Fibroblast of skin of back (primary cell): Measurements from ENCODE around the gene FOXF2. TPM values are rescaled to one million over a fixed set of nuclear protein-coding genes. Genes with fewer than 3 reads are reported as not detected.
"Not testable (repeated sequence)": the region's sequence is repeated elsewhere in the genome, so short reads cannot be mapped to it uniquely, and the experiment has no call there.

Source experiments
- DNase-seq: peaks from one replicate; pipeline ENCODE4 v3.0.0-alpha.2; 2013
- polyA plus RNA-seq, 2 experiments: library from polyadenylated mRNA; unstranded; fragments of 120-200 nt; gene quantifications; one replicate each; pipeline ENCODE4 v1.2.1, GENCODE V29; 2013; ENCODE audit not compliant: insufficient read length in 2 of 2

The FOXF2 gene
- polyA plus RNA-seq (2013, experiment 1 of 2; ENCODE audit: insufficient read length) = 0.62 TPM
- polyA plus RNA-seq (2013, experiment 2 of 2; ENCODE audit: insufficient read length) = 0.77 TPM

DNA sequence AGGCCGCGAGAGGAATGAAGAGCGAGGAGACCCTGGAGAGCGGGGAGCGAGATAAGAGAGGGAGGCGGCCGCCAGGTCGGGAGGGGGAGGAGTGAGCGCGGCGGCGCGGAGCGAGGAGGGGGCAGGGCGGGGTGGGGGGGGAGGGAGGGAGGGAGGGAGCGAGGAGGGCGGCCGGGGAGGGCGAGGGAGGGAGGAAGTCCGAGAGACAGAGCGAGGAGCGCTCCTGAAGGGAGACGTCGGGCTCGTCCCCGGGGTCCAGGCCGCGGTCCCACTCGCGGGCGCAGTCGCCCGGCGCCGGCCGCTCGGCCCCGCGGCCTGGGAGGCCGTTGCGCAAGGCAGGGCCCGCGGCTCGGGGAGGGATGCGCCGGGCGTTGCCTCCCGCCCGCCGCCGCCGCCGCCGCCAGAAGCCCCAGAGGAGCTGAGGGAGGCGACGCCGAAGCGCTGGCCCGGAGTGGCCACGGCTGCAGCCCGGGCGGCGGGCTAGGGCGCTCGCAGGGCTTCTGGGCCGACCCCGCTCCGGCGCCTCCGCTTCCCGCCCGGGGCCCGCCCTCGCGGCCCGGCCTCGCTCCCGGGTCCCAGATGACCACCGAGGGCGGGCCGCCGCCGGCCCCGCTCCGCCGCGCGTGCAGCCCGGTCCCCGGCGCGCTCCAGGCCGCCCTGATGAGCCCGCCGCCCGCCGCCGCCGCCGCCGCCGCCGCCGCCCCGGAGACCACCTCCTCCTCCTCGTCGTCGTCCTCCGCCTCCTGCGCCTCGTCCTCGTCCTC, at the start of gene FOXF2:
Gene FOXF2, plus strand, starts transcription at position 208 of the 764 bp plus-strand sequence. Its CDS starts 372 bp downstream, at position 580.
- peak; percentile 21 for DNase-seq

GRCh38 chr6:1346101-1346500, 43.3 kb upstream of the FOXF2 start:
- no peak for DNase-seq

- peak; percentile 12 for DNase-seq
These were observed 42.8 kb upstream of the FOXF2 start for GRCh38 chr6:1346558-1347091.

- no peak for DNase-seq
These were observed 42.2 kb upstream of the FOXF2 start for GRCh38 chr6:1347161-1347560.

DNA sequence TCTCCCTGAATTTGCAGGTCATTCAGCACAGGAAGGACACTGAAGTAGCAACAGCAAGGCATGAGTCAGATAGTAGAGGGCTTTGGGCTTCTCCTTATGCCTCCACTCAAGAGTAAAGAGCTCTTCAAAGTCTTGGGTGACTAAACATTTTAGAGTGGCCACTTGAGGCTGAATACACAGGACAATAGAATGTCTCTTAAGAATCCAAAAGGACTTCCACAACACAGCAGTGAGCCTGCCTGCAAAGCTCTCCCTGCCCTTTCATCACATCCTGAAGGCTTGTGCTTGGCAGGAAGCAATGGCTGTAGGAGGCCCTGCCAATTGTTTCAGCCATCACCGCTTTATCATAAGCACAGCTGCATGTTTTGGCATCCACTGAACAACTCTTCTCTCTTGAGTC, 40.7 kb upstream of the FOXF2 start:
- no peak for DNase-seq

DNA sequence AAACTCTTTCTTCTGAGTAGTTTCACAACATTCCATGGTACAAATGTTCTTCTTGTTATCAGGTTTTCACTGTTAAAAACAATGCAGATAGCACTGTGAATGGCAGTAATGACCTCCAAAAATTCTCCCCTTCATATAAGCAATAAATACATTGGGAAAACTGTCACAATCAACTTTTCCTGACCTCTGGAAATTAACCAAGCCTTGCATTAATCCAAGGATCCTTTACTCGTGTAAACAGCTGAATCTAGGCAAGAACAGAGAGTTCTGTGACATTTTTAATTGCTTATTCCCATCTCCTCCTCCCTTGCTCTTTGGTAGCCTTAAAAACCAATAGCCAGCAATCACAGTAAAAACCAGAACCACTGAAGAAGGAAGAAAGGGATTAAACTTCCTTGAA, 39.7 kb upstream of the FOXF2 start:
- DNase-seq = no peak

DNA sequence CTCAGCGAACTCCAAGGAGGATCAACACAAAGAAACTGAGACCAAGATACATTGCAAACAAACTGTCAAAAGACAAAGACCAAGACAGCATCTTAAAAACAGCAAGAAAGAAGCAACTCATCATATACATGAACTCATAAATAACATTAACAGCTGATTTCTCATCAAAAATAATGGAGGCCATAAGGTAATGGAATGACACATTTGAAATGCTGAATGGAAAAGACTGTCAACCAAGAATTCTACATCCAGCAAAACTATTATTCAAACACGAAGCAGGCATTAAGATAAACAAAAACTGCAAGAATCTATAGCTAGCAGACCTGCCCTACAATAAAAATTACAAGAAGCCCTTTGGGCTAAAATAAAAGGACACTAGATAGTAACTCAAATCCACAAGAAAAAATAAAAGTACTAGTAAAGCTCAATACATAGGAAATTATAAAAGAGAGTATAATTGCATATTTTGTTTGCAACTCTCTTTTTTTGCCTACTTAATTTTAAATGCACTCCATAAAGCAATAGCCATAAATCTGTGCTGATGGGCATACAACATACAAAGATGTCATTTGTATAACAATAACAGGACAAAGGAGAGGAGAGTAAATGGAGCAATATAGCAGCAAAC, 37.9 kb upstream of the FOXF2 start:
- DNase-seq = no peak

DNA sequence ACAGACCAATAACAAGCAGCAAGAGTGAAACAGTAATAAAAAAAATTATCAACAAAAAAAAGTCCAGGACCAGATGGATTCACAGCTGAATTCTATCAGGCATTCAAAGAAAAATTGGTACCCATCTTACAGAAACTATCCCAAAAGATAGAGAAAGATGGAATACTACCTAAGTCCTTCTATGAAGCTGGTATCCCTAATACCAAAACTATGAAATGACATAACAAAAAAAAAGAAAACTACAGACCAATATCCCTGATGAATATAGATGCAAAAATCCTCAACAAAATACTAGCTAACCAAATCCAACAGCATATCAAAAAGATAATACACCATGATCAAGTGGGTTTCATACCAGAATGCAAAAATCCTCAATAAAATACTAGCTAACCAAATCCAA, 34.3 kb upstream of the FOXF2 start:
- DNase-seq = not testable (repeated sequence)

GRCh38 chr6:1361717-1362116, 27.7 kb upstream of the FOXF2 start:
- not testable (repeated sequence) for DNase-seq

DNA sequence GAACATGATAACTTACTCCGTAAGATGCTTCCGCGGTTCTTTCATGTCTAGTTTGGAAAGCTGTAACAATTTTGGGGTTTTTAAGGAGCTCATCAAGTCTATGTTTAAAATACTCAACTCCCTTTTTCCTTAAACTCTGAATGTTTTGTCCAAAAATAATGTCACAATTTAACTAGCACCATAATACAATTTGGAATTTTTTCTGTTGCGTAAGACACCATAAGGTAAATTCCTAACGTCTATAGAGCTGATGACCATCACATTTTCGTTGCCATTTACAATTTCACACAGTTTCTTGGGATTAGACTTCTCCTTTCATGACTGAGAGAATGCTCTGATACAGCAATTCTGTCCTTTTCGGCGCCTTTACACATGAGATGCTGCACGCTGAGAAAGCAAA, 26.7 kb upstream of the FOXF2 start:
- DNase-seq = no peak

- DNase-seq = no peak
These were observed 26.1 kb upstream of the FOXF2 start for GRCh38 chr6:1363298-1363697.

DNA sequence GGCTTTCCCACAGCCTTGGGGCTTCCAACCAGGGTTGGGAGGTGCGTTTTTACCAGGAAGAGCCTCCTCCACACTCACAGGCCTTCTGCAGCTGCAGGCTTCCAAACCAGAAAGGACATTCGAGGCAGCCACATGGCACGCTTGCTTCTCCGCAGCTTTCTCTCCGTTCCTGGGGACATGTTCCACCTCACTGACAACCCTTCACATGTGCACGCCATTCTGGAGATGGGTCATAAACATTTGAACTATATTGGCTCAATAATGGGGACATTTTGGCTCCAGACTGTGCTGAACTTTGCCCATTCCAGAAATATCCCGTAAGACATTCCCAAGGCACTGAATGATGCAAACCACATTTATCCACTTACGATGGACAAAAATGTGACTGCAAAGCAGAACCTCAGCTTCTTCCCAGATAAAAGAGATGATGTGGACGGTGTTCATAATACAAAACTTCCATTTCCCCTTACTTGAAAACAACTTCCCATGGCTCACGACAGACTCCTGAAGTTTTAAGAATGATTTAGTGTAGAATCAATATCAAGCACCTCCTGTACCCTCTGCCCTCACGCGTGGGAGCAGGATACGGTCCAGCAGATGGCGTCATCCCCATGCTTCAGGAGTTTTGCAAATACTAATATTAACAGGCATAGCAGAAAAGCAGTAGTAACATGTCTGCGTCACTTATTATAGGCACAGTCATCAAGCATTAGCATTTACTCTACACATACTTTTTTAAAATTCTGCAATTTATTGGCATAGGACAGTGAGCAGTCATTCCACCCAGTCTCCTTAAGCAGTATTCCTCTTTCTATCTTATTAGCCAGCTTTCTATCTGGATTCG, 25.4 kb upstream of the FOXF2 start:
- no peak for DNase-seq

DNA sequence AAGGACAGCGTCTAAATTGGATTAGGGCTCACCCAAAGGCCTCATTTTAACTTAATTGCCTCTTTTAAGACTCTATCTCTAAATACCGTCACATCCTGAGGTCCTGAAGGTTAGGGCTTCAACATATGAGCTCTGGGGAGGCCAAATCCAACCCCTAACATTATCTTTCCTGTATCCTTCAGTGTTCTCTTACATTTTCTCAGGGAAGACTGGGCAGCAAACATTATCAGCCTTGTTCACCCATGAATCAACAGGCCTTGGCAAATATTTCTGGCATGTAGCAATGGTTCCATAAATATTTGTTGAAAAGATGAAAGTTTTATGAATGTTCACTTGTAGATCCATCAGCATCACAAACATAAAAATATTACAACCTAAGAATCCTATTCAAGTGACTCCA, 24.6 kb upstream of the FOXF2 start:
- no peak for DNase-seq

GRCh38 chr6:1365686-1366085, 23.7 kb upstream of the FOXF2 start:
- no peak for DNase-seq

GRCh38 chr6:1367771-1368170, 21.6 kb upstream of the FOXF2 start:
- DNase-seq = no peak

GRCh38 chr6:1368940-1369339, 20.4 kb upstream of the FOXF2 start:
- no peak for DNase-seq

DNA sequence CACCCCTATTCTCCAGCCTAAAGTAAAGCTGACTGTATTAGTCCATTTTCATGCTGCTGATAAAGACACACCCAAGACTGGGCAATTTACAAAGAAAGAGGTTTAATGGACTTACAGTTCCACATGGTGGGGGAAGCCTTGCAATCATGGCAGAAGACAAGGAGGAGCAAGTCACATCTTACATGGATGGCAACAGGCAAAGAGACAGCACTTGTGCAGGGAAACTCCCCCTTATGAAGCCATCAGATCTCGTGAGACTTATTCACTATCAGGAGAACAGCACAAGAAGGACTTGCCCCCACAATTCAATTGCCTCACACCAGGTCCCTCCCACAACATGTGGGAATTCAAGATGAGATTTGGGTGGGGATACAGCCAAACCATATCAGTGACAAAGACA, 19.7 kb upstream of the FOXF2 start:
- not testable (repeated sequence) for DNase-seq

GRCh38 chr6:1371933-1372332, 17.4 kb upstream of the FOXF2 start:
- DNase-seq = no peak

- DNase-seq = no peak
These were observed 16.7 kb upstream of the FOXF2 start for GRCh38 chr6:1372690-1373089.

DNA sequence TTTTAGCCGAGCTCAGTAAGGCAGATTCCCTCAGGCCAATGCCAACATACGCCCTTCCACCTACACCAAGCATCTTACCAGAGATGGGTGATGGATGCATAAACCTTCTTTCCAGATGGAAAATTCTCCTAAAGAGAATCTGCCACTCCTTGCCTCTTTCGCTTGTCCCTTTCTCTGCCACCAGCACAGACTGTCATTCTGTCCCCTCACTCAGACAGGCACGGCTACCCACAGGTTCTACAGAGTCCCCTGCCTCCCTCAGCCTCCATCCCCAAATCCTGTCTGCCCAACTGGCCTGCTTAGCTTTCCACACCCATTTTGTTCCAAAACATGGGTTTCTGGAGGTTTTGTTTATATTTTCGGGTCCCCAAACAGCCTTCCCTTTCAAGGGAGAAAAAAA, 12.7 kb upstream of the FOXF2 start:
- DNase-seq = no peak

- no peak for DNase-seq
These were observed 11.8 kb upstream of the FOXF2 start for GRCh38 chr6:1377526-1377925.

GRCh38 chr6:1378065-1379016, 11.0 kb upstream of the FOXF2 start:
- no peak for DNase-seq
